T follicular helper cell (primary cell): ENCODE measurements around the gene TEAD1.

Source experiments
- DNase-seq: peaks from one replicate; pipeline ENCODE4 v3.0.0-alpha.2; 2020; ENCODE audit warnings: low read depth

Gene TEAD1

DNA sequence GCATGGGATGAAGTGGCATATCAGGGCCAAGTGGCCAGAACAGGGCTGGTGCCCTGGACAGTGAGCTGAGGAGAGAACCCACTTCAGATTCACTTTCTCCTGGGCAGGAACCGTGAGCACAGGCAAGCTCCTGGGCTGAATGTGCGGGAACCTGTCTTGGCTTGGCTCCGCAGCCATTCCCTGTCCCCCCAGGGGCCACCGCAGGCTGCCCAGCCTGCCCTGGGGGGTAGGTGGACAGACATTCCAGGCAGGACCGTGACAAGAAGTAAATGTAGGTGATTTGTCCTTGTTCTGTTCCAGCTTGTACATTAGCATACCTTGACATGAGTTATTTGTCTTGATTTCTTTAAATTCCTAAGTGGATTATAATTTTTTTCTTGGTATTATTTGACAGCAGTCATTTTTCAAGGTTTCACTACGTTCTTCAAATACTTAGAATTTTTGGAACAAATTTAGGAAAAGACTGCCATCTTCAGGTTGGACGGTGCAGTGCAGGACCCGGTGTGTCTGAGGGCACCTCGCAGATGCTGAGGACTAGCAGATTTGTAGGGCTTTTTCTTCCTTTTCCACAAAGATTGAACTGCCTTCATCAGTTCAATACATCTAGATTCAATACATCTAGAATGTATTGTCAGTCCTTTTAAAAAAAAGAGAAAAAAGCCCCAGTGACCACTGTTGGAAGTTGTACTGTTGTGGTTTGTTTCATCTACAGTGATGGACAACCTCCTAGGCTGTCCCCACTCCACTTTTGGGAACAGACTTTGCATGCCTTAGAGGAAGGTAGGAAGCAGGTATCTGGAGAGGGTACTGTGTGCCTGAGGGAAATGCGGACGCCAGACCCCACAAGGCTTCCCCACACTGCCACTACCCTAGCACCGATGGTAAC lies 219.8 kb downstream of the TEAD1 start:
- DNase-seq, result peak; percentile 47

DNA sequence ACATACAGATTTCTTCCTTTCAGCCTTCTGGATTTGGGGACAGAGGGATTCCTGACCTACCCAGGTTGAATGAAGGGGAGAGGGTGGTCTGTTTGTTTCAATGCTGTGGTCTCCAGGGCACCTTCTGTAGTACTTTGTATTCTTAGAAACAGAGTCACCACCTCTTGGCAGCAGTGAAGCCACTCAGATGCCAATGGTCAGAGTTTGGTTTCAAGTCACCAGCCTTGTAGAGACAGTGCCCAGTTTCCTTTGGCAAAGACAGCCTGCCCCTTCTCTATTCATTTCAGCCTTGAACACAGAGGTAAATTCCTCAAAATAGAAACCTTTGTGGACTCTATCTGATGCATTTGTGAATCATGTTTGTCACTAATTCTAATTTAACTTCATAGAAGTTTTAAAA lies 223.2 kb downstream of the TEAD1 start:
- DNase-seq, result no peak

DNA sequence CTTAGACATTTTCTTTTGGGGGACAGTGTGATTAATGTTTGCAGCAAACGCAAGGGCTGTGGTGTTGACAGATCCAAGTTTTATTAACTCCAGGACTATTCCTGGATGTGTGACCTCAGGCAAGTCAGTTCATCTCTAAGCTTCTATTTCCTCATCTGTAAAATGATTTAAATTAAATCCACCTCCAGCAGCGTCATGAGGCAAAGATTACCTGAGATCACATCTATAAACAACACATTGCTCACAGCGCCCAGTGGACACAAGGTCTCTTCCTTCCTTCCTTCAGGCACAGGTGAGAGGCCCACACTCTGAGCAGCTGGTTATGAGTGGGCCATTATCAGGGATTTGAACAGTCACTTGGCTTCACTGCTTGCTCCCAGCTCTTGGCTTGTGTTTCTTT lies 223.6 kb downstream of the TEAD1 start:
- no peak for DNase-seq

DNA sequence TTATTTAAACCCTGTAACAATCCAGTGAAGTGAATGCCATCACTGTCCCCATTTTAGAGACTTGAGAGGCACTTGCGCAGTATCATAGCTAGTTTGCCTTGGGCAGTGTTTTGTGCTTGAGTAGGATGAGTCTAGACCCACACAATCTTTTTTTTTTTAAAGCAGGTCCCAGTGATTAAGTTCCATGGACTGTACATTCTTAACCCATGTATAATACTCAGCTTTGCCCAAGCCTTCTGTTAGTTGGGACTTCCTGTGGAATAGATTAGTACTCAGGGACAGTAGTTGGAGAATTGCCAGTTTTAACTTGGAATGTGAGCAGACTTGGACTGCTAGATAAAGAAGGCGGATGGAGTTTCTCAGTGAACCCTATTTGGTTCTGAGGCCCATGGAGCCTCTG lies 226.3 kb downstream of the TEAD1 start:
- no peak for DNase-seq

DNA sequence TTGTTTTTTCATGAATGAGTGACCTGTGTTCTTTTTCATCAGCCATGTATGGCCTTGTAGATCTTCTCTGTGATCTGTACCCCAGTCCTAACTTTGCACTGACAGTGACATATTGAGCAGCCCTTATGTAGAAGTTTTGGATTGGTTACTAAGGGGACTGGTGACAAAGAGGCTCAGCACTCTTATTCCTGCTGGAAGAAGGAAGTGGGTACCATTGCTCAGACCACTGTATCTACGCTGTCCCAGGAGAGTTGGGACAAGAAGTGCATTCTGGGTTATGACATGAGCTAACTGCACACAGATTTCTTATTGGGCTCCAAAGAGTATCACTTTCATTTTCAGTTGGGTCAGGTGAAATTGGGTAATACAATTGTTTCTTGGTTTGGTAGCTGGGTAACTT lies 227.1 kb downstream of the TEAD1 start:
- no peak for DNase-seq

DNA sequence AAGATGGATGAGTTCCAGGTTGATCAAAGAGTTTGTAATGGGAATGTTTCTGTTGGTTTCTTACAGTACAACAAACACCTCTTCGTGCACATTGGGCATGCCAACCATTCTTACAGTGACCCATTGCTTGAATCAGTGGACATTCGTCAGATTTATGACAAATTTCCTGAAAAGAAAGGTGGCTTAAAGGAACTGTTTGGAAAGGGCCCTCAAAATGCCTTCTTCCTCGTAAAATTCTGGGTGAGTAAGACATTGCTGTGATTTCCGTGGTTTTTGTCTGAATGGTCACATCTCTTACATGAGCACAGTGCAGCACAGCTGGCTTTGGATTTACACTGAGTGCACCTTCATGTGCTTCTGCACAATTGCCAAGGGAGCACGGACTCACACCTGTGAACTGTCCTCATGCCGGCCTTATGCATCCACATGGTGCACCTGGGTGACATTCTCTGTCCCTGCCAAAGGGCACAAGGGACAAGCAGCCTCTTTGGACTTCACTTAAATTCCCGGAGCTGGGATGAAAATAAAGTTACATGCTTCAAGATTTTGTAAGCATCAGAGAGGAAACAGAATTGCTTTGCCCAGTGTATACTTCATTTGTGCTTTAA lies 227.8 kb downstream of the TEAD1 start:
- DNase-seq, result no peak

DNA sequence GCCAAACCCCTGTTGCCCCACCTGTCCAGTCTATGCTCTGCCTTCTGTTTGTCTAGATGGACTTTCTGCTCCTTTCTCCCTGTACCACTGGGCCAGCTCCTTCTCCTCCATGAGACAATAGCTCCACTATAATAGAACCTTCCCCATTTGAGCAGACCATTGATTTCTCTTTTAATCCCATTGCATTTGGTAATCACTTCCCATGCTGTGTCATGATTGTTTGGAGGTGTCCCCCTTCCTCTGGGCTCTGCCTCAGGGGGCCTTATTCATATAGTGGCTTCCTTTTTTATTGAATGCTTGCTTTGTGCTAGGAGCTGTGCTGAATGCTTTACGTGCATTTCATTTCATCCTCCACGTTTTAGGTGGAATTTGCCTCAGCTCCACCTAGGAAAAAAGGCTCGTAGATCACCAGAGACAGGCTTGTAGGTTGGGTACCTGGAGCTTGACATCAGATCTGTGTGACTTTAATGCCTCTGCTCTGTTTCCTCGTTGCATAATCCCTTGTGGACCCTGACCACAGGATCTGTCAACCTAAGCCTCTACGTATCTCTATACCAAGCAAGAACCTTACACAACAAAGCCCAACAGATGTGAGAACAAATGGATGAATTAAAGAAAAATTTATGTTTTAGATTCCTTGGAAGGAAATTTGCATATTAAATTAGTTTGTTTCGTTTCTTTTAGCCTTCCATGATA lies 228.7 kb downstream of the TEAD1 start:
- no peak for DNase-seq

DNA sequence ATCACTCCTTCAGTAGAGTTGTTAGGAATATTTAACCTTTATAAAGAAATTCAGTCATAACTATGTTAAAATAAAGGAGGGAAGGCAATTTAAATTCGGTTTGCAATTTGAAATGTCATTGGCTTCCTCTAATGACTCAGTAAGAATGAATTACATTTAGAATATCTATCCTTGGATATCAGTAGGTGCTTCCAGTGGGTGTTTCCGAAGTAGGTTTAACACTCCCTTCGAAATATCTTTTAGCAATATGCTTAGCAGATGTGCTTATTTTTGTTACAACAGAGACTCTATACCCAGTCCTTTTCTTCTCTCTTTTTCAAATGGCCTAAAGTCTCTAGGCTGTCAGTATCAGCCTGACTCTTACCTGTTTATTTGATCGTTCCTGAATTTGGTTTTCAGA lies 231.2 kb downstream of the TEAD1 start:
- DNase-seq, result no peak

DNA sequence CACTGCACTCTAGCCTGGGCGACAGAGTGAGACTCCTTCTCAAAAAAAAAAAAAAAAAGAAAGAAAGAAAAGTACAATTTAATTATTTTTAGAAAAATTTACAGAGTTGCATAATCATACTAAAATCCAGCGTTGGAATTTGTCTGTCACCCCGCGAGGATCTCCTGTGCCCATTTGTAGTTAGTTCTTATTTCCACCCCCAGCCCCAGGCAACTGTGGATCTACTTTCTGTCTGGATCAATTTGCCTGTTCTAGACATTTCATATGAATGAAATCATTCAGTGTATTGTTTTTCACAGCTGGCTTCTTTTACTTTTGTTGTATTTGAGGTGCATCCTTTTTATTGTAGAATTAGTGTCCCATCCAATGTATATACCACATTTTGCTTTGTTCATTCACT lies 232.3 kb downstream of the TEAD1 start:
- no peak for DNase-seq

DNA sequence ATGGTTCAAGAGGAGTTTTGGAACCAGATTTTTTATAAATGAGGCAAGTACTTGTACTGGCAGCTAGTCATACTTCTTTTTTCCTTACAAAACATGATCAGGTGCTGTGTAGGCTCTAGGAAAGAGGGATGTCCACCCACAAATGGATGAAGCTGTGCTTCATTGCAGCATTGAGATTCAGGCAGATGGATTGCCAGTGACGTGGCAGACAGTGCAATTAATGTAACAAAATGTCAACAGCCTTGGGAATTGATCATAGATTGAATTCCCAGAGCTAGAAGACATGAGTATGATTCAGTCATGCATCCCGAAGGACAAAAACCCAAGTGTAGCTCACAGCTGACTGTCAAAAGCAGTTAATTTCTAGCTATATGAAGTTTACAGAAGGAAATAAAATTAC lies 235.7 kb downstream of the TEAD1 start:
- no peak for DNase-seq

DNA sequence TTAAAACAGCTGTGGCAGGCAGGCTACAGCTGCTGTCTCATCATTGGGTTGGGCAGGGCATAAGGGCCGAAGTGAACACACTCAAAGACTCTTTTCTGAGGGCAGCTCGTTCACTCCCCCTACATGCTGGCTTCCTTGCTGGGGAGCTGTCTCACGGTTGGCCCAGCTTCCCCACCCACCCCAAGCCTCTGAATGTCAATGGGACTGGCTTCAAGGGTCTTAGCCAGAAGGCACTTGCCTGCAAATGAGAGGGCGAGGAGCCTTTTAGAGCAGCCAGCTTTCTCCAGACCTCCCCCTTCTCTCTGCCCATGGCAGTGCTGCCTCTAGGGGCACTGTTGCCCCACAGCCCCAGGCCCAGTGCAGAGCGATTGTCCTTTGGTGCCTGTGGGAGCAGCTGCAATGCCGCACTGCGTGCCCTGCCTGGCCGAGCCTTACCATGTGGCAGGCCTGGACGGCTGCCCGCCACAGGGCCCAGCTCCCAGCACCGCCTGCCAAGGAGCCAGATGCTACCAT lies 240.2 kb downstream of the TEAD1 start:
- no peak for DNase-seq

DNA sequence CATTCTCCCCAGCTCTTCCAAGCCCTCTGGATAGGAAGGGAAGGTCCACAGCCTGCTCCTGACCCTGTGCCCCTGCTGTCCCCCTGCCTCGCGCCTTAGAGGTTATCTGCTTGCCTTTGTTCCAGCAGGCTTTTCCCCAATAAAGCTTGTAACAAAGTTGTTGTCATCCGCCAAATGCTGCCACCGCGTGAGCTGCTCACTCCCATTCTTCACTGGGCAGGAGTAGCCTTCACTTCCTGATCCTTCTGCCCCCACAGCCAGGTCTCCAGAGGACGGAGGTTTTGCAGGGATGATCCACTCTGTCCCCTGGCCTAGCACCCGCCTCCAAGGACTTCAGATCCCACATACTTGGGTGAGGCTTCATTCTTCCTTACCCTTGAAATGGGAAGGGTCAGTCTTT lies 240.9 kb downstream of the TEAD1 start:
- no peak for DNase-seq

DNA sequence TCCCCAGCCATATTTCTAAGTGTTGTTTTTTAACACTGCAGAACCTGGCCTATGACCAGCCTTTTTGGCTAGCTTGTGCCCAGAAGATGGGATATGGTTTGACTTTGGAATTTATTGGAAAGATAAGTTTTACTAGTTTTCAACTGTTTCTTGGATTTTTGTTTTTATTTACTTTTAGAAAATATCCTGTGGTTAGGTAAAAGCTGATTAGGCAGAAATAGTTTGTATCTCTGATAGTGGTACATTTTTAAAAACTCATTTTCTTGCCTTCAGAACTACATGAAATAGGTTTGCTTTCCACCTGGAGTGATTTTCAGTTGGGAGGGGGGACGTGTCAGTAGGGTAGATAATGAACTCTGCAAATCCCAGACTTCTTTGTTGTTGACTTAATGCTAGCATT lies 243.6 kb downstream of the TEAD1 start:
- DNase-seq, result no peak

DNA sequence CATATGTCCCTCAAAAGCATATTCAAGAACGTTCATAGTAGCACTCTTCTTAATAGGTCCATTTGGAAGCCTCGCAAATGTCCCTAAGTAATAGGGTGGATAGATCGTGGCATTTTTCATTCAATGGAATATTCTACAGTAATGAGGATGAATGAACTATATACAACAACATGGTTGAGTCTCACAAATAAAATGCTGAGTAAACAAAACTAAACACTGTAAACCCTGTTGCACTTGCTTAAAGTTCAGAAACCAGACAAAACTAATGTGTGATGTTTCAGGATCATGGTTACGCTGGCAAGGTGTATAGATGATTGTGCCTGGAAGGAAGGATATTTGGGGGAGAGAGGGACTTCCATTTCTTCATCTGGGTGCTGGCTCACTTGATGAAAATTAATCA lies 244.4 kb downstream of the TEAD1 start:
- no peak for DNase-seq

DNA sequence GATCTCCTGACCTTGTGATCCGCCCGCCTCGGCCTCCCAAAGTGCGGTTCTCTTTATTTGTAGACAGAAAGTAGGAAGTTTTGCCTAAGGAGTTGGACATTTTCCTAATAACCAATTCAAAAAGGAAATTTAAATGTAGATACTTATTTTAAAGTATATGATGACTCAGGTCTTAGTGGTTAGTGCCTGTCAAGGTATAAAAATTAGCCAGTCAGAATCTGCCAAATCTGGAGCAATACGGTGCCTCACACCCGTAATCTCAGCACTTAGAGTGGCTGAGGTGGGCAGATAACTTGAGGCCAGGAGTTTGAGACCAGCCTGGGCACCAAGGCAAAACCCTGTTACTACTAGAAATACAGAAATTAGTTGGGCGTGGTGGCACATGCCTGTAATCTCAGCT lies 248.2 kb downstream of the TEAD1 start:
- no peak for DNase-seq

DNA sequence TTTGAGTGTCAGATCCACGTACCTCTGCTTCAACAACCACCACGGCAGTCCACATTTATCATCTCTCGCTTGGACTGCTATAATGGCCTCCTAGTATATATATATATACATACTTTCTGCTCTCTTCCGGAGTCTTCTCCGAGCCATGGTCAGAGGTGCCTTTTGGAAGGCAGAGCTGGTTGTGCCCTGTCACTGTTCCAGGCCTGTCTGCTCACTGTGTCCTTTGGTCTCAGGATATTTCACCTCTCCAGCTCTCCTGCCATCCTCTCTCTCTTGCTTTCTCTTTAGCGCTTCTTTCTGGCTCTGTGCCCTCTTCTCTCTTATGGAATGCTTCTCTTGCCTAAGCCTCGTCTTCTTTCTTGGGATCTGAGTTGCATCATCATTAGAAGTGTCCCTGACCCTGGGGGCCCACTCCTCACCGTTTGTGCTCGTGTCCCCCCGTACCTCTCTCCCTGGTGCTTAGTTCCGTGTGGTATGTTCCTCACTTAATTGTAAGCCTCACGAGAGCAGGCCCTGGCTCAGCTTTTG lies 248.8 kb downstream of the TEAD1 start:
- no peak for DNase-seq

DNA sequence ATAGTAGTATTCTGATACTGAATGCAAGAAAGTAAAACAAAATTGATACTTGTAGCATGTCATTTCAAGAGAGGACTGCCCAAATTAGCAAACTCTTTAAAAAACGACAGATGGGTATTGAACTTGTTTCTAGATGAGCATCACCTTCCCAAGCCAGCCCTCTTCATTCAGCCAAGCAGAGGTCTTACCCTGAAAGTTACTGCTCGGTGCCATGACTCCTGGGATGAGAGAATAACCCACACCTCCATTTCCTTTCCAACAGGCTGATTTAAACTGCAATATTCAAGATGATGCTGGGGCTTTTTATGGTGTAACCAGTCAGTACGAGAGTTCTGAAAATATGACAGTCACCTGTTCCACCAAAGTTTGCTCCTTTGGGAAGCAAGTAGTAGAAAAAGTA lies 250.4 kb downstream of the TEAD1 start:
- no peak for DNase-seq

DNA sequence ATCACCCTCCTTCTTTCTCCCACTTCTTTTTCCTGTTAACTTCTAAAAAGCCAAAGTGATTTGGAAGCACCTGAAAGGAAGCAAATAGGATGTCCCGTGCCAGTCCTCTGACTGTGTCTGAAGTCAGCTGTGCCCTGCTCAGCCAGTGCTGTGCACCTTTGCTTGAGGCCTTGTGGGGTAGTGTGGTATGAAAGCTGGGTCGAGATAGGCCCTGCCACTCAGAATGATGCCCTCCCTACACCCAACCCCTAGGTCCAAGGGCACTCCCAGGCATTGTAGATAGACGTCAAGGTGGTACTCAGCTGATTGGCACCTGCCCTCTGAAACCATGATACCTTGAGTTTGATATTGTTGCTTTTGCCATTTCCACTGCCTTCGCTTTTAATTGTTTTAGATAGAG lies 251.3 kb downstream of the TEAD1 start:
- DNase-seq, result no peak

DNA sequence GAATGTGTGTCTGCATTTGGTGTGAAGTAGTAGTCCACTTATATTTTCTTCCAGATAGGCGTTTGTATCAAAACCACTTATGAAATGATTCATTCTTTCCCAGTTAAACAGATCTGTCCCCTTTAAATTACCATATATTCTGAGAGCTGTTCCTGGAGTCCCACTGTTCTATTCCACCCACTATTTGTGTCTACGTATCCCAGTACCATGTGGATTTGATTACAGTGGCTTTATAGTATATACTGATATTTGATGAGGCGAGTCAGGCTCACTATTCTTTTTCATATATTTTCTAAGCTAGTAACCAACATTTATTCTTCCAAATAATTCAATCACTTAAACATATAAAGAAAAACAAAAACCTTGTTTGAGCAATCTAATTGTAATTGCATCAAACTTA lies 253.0 kb downstream of the TEAD1 start:
- no peak for DNase-seq

DNA sequence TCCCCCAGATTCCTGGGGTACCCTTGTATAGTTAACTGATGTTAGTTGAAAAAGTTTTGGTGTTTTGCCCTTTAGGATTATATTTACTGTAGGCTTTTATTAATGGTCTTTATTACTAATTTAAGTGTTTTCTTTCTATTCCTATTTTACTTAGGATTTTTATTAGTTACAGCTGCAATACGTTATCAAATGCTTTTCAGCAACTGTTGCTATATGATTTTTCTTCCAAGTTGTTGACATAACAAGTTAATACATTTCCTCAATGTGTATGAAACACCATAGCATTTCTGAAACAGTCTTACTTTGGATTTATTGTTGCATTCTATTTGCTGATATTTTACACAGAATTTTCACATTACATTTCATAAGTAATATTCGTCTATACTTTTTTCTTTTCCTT lies 253.7 kb downstream of the TEAD1 start:
- DNase-seq, result no peak

DNA sequence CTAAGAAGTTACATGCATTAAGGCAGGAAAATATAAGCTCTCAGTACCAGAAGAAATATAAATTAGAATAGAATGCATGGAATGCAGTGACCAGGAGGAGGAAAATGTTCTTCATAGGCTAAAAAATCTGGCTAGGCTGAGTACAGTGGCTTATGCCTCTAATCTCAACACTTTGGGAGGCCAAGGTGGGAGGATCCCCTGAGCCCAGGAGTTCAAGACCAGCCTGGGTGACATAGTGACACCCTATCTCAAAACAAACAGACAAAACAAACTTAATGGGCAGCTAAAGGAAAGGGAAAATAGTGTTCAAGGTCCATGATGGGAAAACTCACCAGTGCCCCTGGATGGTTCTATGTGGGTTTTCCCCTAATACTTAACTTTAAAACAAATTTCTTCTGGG lies 256.6 kb downstream of the TEAD1 start:
- no peak for DNase-seq

DNA sequence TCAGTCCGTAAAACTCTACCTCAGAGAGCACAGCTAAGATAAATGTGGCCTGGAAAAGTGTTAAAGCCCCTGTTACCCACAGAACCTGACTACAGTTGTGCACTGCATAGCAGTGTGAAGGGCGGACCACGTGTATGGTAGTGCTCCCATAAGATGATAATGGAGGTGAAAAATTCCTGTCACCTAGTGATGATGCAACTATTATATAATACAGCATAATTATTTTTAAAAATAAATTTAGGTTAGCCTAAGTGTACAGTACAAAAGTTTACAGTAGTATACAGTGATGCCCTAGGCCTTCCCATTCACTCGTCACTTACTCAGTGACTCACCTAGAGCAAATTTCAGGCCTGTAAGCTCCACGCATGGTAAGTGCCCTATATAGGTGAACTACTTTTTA lies 258.3 kb downstream of the TEAD1 start:
- no peak for DNase-seq

DNA sequence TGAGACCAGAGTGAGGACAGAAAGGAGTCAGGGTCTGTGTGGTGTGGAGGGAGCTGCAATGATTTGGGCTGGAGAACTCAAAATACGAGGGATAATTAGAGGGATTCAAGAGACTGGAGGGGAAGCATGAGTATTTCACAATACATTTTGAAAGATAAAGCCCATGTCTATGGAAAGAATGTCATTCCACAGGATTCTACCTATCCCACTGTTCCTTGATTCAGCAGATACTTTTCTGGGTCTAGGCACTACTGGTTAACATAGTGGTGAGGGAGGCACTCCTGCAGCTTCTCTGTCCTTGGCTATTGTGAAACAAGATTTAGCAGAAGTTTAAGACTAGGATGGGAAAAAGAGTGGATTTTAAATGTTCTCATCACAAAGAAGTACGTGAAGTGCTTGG lies 262.0 kb downstream of the TEAD1 start:
- DNase-seq, result no peak
